Mammary epithelial cell (primary cell): ENCODE results near the gene FBXW5.

Experiments
- EZH2 ChIP-seq: IDR thresholded peaks from 2 replicates; pipeline ENCODE4 v1.6.1; 2012; ENCODE audit warnings: low read length, inconsistent platforms, borderline replicate concordance
- TF ChIP-seq, protein P1 (sequence below), 2 donors: IDR thresholded peaks in 1 of 2; conservative IDR thresholded peaks in 1 of 2; 2 replicates each; pipeline ENCODE4 v1.5.1; 2011 to 2012; ENCODE audit warnings: inconsistent platforms in 2 of 2, low read length in 2 of 2, mild to moderate bottlenecking in 2 of 2, control low read depth in 1 of 2, low read depth in 1 of 2; ENCODE audit not compliant: insufficient read depth in 1 of 2; ENCODE audit errors: extremely low read depth in 1 of 2

DNA sequence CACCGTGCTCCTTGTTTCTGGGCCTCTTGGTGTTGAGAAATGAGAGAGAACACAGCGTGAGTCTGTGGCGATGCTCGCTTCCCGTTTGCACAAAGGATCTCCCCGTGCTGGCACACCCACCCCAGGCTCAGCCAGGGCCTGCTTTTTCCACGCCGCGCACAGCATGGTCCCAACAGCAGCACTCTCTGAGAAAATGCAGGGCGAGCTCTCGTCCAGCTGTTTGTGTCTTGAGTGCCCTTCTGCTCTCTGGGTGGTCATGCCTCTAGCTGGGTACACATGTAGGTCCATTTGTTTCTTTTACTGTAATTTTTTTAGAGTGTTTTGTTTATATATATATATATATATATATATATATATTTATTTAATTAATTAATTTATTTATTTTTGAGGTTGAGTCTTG, 26.6 kb downstream of the FBXW5 start:
- TF ChIP-seq, protein P1, sequence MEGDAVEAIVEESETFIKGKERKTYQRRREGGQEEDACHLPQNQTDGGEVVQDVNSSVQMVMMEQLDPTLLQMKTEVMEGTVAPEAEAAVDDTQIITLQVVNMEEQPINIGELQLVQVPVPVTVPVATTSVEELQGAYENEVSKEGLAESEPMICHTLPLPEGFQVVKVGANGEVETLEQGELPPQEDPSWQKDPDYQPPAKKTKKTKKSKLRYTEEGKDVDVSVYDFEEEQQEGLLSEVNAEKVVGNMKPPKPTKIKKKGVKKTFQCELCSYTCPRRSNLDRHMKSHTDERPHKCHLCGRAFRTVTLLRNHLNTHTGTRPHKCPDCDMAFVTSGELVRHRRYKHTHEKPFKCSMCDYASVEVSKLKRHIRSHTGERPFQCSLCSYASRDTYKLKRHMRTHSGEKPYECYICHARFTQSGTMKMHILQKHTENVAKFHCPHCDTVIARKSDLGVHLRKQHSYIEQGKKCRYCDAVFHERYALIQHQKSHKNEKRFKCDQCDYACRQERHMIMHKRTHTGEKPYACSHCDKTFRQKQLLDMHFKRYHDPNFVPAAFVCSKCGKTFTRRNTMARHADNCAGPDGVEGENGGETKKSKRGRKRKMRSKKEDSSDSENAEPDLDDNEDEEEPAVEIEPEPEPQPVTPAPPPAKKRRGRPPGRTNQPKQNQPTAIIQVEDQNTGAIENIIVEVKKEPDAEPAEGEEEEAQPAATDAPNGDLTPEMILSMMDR (conservative IDR thresholded peaks at IDR 0.05 in 1 of 2, IDR thresholded peaks at IDR 0.05 in 1 of 2; ENCODE audit: extremely low read depth in 1 of 2, insufficient read depth in 1 of 2, low read depth in 1 of 2, low read length in 2 of 2): no peak
- no peak for TF ChIP-seq EZH2
